Fibroblast of pulmonary artery (primary cell): ENCODE results near the gene ALPK3.

Source experiments
- DNase-seq: peaks from one replicate; pipeline ENCODE4 v3.0.0-alpha.2; 2010; ENCODE audit warnings: low read depth
- H3K4me3 ChIP-seq: replicated peaks from 2 replicates; pipeline ENCODE4 v1.5.1; 2011; ENCODE audit warnings: low read depth, mild to moderate bottlenecking, control low read depth, low read length, moderate library complexity
- TF ChIP-seq, protein P1 (sequence below): IDR thresholded peaks from 2 replicates; pipeline ENCODE4 v1.5.1; 2011; ENCODE audit warnings: mild to moderate bottlenecking, control low read depth, low read length, inconsistent platforms; ENCODE audit errors: missing control alignments

The ALPK3 gene

GRCh38 chr15:84807228-84807627 lies 9.9 kb upstream of the ALPK3 start:
- DNase-seq = no peak
- H3K4me3 ChIP-seq = no peak overlapping the region
- TF ChIP-seq, protein P1, sequence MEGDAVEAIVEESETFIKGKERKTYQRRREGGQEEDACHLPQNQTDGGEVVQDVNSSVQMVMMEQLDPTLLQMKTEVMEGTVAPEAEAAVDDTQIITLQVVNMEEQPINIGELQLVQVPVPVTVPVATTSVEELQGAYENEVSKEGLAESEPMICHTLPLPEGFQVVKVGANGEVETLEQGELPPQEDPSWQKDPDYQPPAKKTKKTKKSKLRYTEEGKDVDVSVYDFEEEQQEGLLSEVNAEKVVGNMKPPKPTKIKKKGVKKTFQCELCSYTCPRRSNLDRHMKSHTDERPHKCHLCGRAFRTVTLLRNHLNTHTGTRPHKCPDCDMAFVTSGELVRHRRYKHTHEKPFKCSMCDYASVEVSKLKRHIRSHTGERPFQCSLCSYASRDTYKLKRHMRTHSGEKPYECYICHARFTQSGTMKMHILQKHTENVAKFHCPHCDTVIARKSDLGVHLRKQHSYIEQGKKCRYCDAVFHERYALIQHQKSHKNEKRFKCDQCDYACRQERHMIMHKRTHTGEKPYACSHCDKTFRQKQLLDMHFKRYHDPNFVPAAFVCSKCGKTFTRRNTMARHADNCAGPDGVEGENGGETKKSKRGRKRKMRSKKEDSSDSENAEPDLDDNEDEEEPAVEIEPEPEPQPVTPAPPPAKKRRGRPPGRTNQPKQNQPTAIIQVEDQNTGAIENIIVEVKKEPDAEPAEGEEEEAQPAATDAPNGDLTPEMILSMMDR = no peak

DNA sequence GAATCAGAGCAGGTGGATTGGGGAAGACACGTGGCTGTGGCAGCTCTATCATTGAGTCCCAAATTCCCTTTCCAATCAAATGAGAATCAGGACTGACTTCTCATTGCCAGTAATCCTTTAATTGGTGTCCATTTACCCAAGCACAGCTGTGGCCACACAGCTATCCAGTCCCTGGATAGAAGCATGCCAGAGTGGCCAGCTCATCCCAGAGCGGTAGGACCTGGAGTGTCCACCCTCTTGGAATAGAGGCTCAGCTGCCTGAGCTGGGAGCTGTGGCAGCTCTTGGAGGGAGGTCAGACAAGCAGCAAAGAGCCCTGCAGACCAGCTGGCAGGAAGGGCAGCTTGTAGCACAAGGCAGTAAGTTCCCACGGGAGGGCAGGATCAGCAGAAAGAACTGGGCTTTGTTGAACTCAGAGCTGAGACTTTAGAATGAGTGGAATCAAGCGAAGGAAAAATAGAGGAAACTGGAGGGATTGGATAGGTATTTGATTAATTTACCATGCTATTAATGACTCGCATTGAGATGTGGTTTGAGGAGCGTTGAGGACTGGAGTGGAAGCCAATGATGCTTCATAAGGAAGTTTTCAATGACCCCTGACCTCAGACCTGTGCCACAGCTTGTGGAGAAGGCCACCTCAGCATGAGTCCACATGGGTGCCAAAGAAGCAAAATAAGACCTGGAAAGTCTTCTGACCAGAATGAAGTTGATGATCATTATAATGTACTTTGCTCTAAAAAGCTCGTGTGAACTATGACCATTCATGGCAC lies 6.9 kb upstream of the ALPK3 start:
- TF ChIP-seq, protein P1 = no peak
- H3K4me3 ChIP-seq = no peak overlapping the region
- no peak for DNase-seq

DNA sequence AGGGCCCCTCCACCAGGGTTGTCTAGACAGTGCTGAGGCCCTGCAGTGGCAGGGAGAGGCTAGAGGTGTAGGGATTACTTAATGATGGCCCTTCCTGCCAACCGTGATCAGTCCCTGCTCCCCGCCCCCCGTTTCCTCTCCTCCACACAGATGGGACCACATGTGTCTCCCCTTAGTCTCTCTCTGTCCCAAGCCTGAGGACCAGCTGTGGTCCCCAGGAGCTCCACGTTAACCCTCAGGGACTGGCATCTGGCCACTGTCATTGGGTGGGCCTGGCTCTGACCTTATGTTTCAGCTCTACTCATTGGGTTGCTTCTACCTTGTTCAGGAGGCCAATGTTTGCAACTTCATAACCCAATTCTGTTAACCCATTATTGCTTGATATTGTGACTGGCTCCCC lies 6.0 kb upstream of the ALPK3 start:
- no peak for DNase-seq
- no peak overlapping the region for H3K4me3 ChIP-seq
- TF ChIP-seq, protein P1 = no peak

DNA sequence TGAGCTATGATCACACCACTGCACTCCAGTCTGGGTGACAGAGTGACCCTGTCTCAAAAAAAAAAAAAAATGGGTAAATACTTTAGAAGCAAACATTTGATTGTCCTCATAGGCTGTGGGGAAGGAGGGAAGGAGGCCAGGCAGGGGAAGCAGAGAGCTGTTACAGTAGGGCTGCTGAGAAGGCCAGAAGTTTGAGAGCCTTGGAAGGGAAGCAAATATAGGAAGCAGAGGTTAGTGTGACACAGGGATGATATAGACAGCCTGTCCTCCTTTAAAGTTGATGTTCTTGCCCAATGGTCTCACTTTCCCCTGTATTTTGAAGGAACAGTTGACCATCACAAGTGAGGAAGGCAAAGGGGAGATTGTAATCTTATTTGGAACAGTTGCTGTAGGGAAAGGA lies 5.3 kb upstream of the ALPK3 start:
- no peak for DNase-seq
- TF ChIP-seq, protein P1 = no peak
- H3K4me3 ChIP-seq = no peak overlapping the region

- TF ChIP-seq, protein P1 = no peak
- DNase-seq = no peak
- H3K4me3 ChIP-seq = no peak overlapping the region
Measured at GRCh38 chr15:84812842-84813241, 4.3 kb upstream of the ALPK3 start.

DNA sequence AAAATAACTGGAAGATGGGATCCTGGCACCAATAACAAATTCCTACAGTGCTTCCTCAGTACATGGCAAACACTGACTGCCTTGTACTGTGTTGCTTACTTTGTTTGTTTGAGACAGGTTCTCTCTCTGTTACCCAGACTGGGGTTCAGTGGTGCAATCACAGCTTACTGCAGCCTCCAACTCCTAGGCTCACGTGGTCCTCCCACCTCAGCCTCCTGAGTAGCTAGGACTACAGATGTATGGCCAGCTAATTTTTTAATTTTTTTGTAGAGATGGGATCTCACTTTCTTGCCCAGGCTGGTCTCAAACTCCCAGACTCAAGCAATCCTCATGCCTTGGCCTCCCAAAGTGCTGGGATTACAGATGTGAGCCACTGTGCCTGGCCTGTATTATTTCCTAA lies 3.7 kb upstream of the ALPK3 start:
- TF ChIP-seq, protein P1 = no peak
- H3K4me3 ChIP-seq = no peak overlapping the region
- DNase-seq = no peak

- H3K4me3 ChIP-seq = no peak overlapping the region
- DNase-seq = no peak
- TF ChIP-seq, protein P1 = no peak
Measured at GRCh38 chr15:84813931-84814330, 3.2 kb upstream of the ALPK3 start.
